D721Med (cell line): Measurements from ENCODE around the gene ZNF341.

Experiments used
- DNase-seq: peaks from one replicate; pipeline ENCODE4 v3.0.0; 2011; ENCODE audit warnings: low spot score; ENCODE audit not compliant: insufficient read length
- FAIRE-seq: peaks from 2 replicates; lab custom pipeline; 2011; peaks lifted over from hg19 to GRCh38; lab: Jason Lieb, UNC
- TF ChIP-seq, protein P1 (sequence below): IDR thresholded peaks from 2 replicates; pipeline ENCODE4 v1.5.1; 2012; ENCODE audit warnings: mild to moderate bottlenecking, control low read depth; ENCODE audit not compliant: insufficient read depth; ENCODE audit errors: missing control alignments

Gene ZNF341

GRCh38 chr20:33731693-33732165 is at the start of gene ZNF341:
ZNF341 (plus strand) TSS chr20:33731996; CDS start chr20:33732022, 26 bp downstream.
- no peak for DNase-seq
- TF ChIP-seq, protein P1, sequence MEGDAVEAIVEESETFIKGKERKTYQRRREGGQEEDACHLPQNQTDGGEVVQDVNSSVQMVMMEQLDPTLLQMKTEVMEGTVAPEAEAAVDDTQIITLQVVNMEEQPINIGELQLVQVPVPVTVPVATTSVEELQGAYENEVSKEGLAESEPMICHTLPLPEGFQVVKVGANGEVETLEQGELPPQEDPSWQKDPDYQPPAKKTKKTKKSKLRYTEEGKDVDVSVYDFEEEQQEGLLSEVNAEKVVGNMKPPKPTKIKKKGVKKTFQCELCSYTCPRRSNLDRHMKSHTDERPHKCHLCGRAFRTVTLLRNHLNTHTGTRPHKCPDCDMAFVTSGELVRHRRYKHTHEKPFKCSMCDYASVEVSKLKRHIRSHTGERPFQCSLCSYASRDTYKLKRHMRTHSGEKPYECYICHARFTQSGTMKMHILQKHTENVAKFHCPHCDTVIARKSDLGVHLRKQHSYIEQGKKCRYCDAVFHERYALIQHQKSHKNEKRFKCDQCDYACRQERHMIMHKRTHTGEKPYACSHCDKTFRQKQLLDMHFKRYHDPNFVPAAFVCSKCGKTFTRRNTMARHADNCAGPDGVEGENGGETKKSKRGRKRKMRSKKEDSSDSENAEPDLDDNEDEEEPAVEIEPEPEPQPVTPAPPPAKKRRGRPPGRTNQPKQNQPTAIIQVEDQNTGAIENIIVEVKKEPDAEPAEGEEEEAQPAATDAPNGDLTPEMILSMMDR = peak; percentile 67
- FAIRE-seq = no peak

GRCh38 chr20:33684533-33685327 is 47.1 kb upstream of the ZNF341 start:
- TF ChIP-seq, protein P1 = no peak

GRCh38 chr20:33685328-33686099 is 46.3 kb upstream of the ZNF341 start:
- FAIRE-seq (no peak), DNase-seq (no peak)
- TF ChIP-seq, protein P1 = no peak

More at GRCh38 chr20:33684533-33685327, 47.1 kb upstream of the ZNF341 start:
- FAIRE-seq (no peak), DNase-seq (peak; percentile 46)

GRCh38 chr20:33686100-33686983 is 45.5 kb upstream of the ZNF341 start, which contains the start of gene E2F1:
E2F1 (minus strand) TSS chr20:33686385; CDS start chr20:33686264, 121 bp downstream.
- TF ChIP-seq, protein P1 = peak; percentile 9
- DNase-seq = peak; percentile 89
- no peak for FAIRE-seq

DNA sequence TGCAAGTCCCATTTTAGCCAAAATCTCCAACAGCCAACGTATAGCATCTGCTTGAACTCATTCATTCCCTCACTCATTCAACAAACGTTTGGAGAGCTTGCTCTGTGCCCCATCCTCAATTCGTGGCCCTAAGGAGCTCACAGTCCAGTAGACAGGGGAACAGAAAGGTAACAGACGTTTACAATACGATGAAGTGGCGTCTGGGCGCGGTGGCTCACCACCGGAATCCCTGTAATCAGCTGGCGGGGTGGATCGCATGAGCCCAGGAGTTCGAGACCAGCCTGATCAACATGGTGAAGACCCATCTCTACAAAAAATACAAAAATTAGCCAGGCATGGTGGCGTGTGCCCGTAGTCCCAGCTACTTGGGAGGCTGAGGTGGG is 44.8 kb upstream of the ZNF341 start:
- TF ChIP-seq, protein P1 = no peak
- DNase-seq = no peak
- no peak for FAIRE-seq

DNA sequence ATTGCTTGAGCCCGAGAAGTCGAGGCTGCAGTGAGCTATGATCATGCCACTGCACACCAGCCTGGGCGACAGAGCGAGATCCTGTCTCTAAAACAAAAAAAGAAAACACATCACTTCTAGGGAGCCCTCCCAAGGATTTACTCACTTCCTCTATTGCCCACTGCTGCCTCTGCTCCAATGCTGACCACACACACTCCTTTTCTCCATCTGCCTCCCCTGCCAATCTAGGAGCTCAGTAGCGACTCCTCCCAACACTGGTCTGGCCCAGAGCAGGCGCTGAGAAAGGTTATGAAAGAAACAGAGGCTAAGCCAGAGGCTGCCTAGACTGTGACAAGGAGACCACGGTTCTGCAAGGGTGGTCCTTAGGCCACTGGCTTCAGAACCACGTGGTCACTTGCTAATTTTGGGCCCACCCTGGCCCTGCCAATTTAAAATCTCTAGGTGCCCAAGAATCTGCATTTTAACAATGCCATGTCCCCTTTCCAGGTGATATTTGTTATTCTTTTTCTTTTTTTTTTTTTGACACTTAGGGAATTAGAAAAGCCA is 44.4 kb upstream of the ZNF341 start:
- no peak for DNase-seq

More for the DNA sequence above, 44.4 kb upstream of the ZNF341 start:
- no peak for FAIRE-seq
- TF ChIP-seq, protein P1 = no peak
